GM12878 (cell line): ENCODE data around the gene CCDC18. TPM values are rescaled to one million over a fixed set of nuclear protein-coding genes. Genes with fewer than 3 reads are reported as not detected.

Experiments
- ATAC-seq: fragments of 200-7000 bp; cut with Tn5 transposase; 3 replicates; pipeline ENCODE4 v1.9.1; 2020; ENCODE audit warnings: mild to moderate bottlenecking, moderate library complexity
- BruUV-seq: library from RNA; stranded (reverse); fragments of 400-500 nt; replicated peaks from 2 replicates; lab custom pipeline; 2021; lab: Mats Ljungman, UMichigan
- CTCF ChIA-PET: fragments of 300-600 bp; sonication (Branson Sonifier 250); formaldehyde crosslinking; extraction: SDS; loops from one replicate; lab custom pipeline; 2021; ENCODE audit warnings: inconsistent platforms; lab: Yijun Ruan, JAX
- POLR2A ChIA-PET: fragments of 350-600 bp; formaldehyde crosslinking; extraction: SDS; loops from one replicate; lab custom pipeline; 2021; ENCODE audit warnings: inconsistent platforms; lab: Charles Lee
- RAD21 ChIA-PET: fragments of 300-600 bp; sonication (Branson Sonifier 250); formaldehyde crosslinking; loops from one replicate; lab custom pipeline; 2023; ENCODE audit warnings: antibody characterized with exemption; ENCODE audit not compliant: unreplicated experiment; lab: Charles Lee
- SMC1A ChIA-PET: fragments of 300-600 bp; sonication (Branson Sonifier 250); formaldehyde crosslinking; loops from one replicate; lab custom pipeline; 2023; ENCODE audit not compliant: unreplicated experiment, uncharacterized antibody; lab: Charles Lee
- DNase-seq: peaks from one replicate; pipeline ENCODE4 v3.0.0-alpha.2; 2011; ENCODE audit warnings: low read depth, low spot score
- FAIRE-seq: peaks from 3 replicates; lab custom pipeline; 2011; peaks lifted over from hg19 to GRCh38; lab: Jason Lieb, UNC
- H2AFZ ChIP-seq: 2 replicates; pipeline ENCODE4 v1.6.0; 2011; ENCODE audit warnings: low read depth, low read length, control low read depth; ENCODE audit not compliant: control insufficient read depth
- H3K27ac ChIP-seq: 2 replicates; pipeline ENCODE4 v1.5.1; 2011; ENCODE audit warnings: control low read depth; ENCODE audit not compliant: control insufficient read depth, insufficient read depth
- H3K27me3 ChIP-seq, 2 experiments: replicated peaks in 1 of 2; 2 replicates each; pipeline versions ENCODE4 v1.6.0 to v1.6.1; 2011; ENCODE audit warnings: low read length in 1 of 2; ENCODE audit not compliant: control insufficient read depth in 2 of 2, insufficient read depth in 2 of 2
- H3K36me3 ChIP-seq, 2 experiments: 2 replicates each; pipeline ENCODE4 v1.5.1; 2011; ENCODE audit warnings: low read length in 1 of 2; ENCODE audit not compliant: control insufficient read depth in 2 of 2, insufficient read depth in 2 of 2
- H3K4me1 ChIP-seq: 2 replicates; pipeline ENCODE4 v1.6.1; 2011; ENCODE audit warnings: mild to moderate bottlenecking, low read length, moderate library complexity, mixed read lengths; ENCODE audit not compliant: control insufficient read depth, insufficient read depth
- H3K4me2 ChIP-seq: 2 replicates; pipeline ENCODE4 v1.6.0; 2011; ENCODE audit warnings: control low read depth; ENCODE audit not compliant: control insufficient read depth, insufficient read depth
- H3K4me3 ChIP-seq: fragments of 200-600 bp; sonication (generic); 2 replicates; pipeline ENCODE4 v1.5.1; 2016
- H3K79me2 ChIP-seq: 2 replicates; pipeline ENCODE4 v1.6.0; 2011; ENCODE audit warnings: low read length; ENCODE audit not compliant: control insufficient read depth, insufficient read depth
- H3K9ac ChIP-seq: 2 replicates; pipeline ENCODE4 v1.8.0; 2011; ENCODE audit warnings: low read length, control low read depth, mixed read lengths; ENCODE audit not compliant: control insufficient read depth, insufficient read depth
- H3K9me3 ChIP-seq: replicated peaks from 3 replicates; pipeline ENCODE4 v1.5.1; 2011; ENCODE audit warnings: mild to moderate bottlenecking, low read length; ENCODE audit not compliant: control insufficient read depth, insufficient read depth
- H4K20me1 ChIP-seq: 2 replicates; pipeline ENCODE4 v1.6.0; 2011; ENCODE audit not compliant: control insufficient read depth, insufficient read depth
- BACH1 ChIP-seq: fragments of 450-650 bp; IDR thresholded peaks from 2 replicates; pipeline ENCODE4 v1.6.1; 2017; ENCODE audit warnings: mild to moderate bottlenecking, borderline replicate concordance
- ETV6 ChIP-seq, 2 experiments: fragments of 450-650 bp in 1 of 2; IDR thresholded peaks in 1 of 2; conservative IDR thresholded peaks in 1 of 2; 2 replicates each; pipeline ENCODE4 v1.6.1; 2014; ENCODE audit warnings: antibody characterized with exemption in 1 of 2, borderline replicate concordance in 1 of 2, low read depth in 1 of 2, mild to moderate bottlenecking in 1 of 2, moderate library complexity in 1 of 2
- GABPA ChIP-seq: IDR thresholded peaks from 2 replicates; pipeline ENCODE4 v1.6.1; 2014; ENCODE audit warnings: antibody characterized with exemption, low read depth, mild to moderate bottlenecking, inconsistent platforms
- MTA2 ChIP-seq: fragments of 450-650 bp; IDR thresholded peaks from 2 replicates; pipeline ENCODE4 v1.6.1; 2016; ENCODE audit warnings: low read depth, mild to moderate bottlenecking, moderate library complexity
- PAX8 ChIP-seq: fragments of 450-650 bp; IDR thresholded peaks from 2 replicates; pipeline ENCODE4 v1.6.1; 2017; ENCODE audit warnings: mild to moderate bottlenecking, moderate library complexity
- PML ChIP-seq: IDR thresholded peaks from 2 replicates; pipeline ENCODE4 v1.6.1; 2012; ENCODE audit warnings: low read length, inconsistent platforms
- POU2F2 ChIP-seq: IDR thresholded peaks from 3 replicates; pipeline ENCODE4 v1.6.1; 2011; ENCODE audit warnings: low read depth, mild to moderate bottlenecking, low read length, borderline replicate concordance
- RFX5 ChIP-seq: IDR thresholded peaks from 2 replicates; pipeline ENCODE4 v1.6.1; 2011; ENCODE audit warnings: low read depth, low read length, improper control_type of control experiment
- SP1 ChIP-seq: IDR thresholded peaks from one replicate; pipeline ENCODE4 v1.6.1; 2011; ENCODE audit warnings: low read depth, low read length
- TCF3 ChIP-seq: IDR thresholded peaks from 2 replicates; pipeline ENCODE4 v1.6.1; 2012; ENCODE audit warnings: low read depth, mild to moderate bottlenecking, low read length, borderline replicate concordance; ENCODE audit not compliant: insufficient read depth
- WGBS: methylation state at CpG from one replicate; pipeline ENCODE4 v1.1.6; 2016; ENCODE audit warnings: low lambda C conversion rate; ENCODE audit not compliant: insufficient replicate concordance, insufficient coverage; ENCODE audit errors: missing lambda C conversion rate; 5-methylcytosine and 5-hydroxymethylcytosine counted together
- in situ Hi-C: fragments of 300-500 bp; cut with MboI; formaldehyde crosslinking; loops from 9 replicates; pipeline ENCODE4 v1.14.3; 2018; ENCODE audit warnings: mixed read lengths
- intact Hi-C: fragments of 100-400 bp; cut with micrococcal nuclease; formaldehyde crosslinking; loops from one replicate; pipeline ENCODE4 v1.14.2; 2022; ENCODE audit not compliant: unreplicated experiment
- polyA plus RNA-seq, 11 experiments: library from polyadenylated mRNA; depleted of rRNA in 4 of 11; unstranded in 6 of 11; stranded (reverse) in 5 of 11; fragments of >200 nt; fragmentation: Nextera tagmentation in 4 of 11; fragmentation: Illumina TruSeq in 1 of 11; extraction: Ambion mirVana in 4 of 11; extraction: Trizol in 1 of 11; gene quantifications; 1 replicate in 1 of 11; 2 replicates in 10 of 11; pipeline versions ENCODE4 v1.2.1 to v1.2.3, GENCODE V29; 2011 to 2016; ENCODE audit warnings: inconsistent platforms in 2 of 11, missing spikeins in 2 of 11, low read depth in 1 of 11
- total RNA-seq, 4 experiments: library from RNA; depleted of rRNA in 3 of 4; stranded (reverse); fragments of >200 nt in 3 of 4; fragmentation: Illumina TruSeq in 1 of 4; extraction: Trizol in 1 of 4; gene quantifications; 2 replicates each; pipeline versions ENCODE4 v1.2.1 to v1.2.3, GENCODE V29; 2013 to 2021

The CCDC18 gene
- total and polyA plus RNA-seq, 10 of the 15 experiments (the other 5 are each of a cell fraction or from before 2014, with no cell fraction given), result 15.6 to 34.9 (median 19.5) TPM

DNA sequence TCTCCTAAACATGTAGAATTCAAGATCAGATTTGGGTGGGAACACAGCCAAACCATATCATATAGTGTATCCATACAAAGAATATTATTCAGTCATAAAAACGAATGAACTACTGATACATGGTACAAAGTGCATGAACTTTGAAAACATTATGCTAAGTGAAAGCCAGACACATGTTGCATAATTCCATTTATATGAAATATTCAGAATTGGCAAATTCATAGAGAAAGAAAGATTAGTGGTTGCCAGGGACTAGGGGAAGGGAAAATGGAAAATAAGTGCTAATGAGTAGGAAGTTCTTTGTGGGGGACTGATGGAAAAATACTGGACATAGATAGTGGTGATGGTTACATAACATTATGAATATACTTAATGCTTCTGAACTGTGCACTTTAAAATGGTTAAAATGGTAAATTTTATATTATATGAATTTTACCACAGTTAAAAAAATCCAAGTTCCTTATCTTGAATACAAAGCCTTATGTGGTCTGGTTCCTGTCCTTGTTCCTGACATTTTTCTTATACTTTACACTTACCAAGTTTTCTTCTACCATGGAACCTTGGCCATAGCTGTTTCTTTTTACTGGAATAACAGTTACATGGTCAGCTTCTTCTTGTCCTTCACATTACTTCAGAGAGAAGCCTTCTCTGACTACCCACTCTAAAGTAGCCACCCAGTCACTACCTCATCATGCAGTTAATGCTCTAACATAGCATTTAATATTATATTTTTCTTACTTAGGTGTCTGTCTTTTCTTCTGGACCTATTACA is 64.0 kb downstream of the CCDC18 start:
- ChIA-PET POLR2A (no interaction called here), RAD21 (no interaction called here), SMC1A (interaction anchor here (1.5 kb wide), 1 partner anchor 8 kb away, joined by 3 read pairs; no protein-coding TSS in a partner anchor), CTCF (no interaction called here)
- Histone ChIP-seq H3K9ac (no peak overlapping the region), H3K27me3 (no peaks in the 10 kb centered on the region), H4K20me1 (no peaks in the 10 kb centered on the region), H3K79me2 (no peaks in the 10 kb centered on the region), H3K9me3 (peaks cover 4% of the 10 kb centered on the region; the same call in 2 of the 3 replicates), H2AFZ (no peak overlapping the region), H3K36me3 (peaks cover 4 to 11% of the 10 kb centered on the region in 2 experiments; a peak in 3 of 4 replicates), H3K27ac (no peak overlapping the region), H3K4me3 (no peak overlapping the region), H3K4me1 (no peaks in the 10 kb centered on the region), H3K4me2 (no peak overlapping the region)
- intact Hi-C loops, result no loop called here
- ATAC-seq (no peak), FAIRE-seq (no peak), DNase-seq (no peak)
- no peak for TF ChIP-seq GABPA
- no peak for TF ChIP-seq PML
- no peak for TF ChIP-seq TCF3
- TF ChIP-seq ETV6 (conservative IDR thresholded peaks at IDR 0.05 in 1 of 2, IDR thresholded peaks at IDR 0.05 in 1 of 2; ENCODE audit: borderline replicate concordance in 1 of 2, low read depth in 1 of 2), result no peak
- TF ChIP-seq SP1, result no peak
- TF ChIP-seq BACH1, result no peak
- TF ChIP-seq MTA2, result no peak
- TF ChIP-seq PAX8, result no peak
- TF ChIP-seq RFX5, result no peak
- TF ChIP-seq POU2F2, result no peak
- 97% methylated on average over 1 of the region's 1 CpG for WGBS
- no TSS peak for BruUV-seq
- in situ Hi-C loops, result no loop called here
